ENCODE measurements around the gene AP1B1.

DNA sequence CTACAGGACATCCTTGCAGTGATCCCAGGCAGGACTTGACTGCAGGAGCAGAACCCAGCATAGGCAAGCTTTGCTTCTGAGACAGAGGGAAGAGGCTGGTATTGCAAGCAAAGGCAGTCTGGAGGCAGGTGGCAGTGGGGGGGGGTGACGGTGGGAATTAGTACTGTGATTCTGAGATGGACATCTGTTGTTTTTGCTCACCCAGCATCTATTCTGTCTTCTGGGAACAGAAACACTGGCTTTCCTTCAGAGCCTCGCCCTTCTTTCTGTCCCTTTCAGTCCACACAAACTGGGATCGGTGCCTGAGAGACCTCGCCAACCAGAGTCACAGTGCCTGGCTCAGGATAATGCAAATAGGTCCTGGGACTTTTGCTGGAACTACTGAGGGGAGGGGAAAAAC is 41.7 kb downstream of the AP1B1 start:
- TF ChIP-seq, protein P1, sequence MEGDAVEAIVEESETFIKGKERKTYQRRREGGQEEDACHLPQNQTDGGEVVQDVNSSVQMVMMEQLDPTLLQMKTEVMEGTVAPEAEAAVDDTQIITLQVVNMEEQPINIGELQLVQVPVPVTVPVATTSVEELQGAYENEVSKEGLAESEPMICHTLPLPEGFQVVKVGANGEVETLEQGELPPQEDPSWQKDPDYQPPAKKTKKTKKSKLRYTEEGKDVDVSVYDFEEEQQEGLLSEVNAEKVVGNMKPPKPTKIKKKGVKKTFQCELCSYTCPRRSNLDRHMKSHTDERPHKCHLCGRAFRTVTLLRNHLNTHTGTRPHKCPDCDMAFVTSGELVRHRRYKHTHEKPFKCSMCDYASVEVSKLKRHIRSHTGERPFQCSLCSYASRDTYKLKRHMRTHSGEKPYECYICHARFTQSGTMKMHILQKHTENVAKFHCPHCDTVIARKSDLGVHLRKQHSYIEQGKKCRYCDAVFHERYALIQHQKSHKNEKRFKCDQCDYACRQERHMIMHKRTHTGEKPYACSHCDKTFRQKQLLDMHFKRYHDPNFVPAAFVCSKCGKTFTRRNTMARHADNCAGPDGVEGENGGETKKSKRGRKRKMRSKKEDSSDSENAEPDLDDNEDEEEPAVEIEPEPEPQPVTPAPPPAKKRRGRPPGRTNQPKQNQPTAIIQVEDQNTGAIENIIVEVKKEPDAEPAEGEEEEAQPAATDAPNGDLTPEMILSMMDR (IDR thresholded peaks at IDR 0.05) = no peak
- TF ChIP-seq POLR2A (IDR thresholded peaks at IDR 0.05) = no peak

Data from body of pancreas (tissue), 4 donors.